Left lung (tissue), 10 donors: ENCODE data around the gene RASSF8. TPM values are rescaled to one million over a fixed set of nuclear protein-coding genes. Genes with fewer than 3 reads are reported as not detected.

Experiments
- ATAC-seq: fragments of 200-7000 bp; cut with Tn5 transposase; one replicate; pipeline ENCODE4 v1.9.1; 2020; ENCODE audit warnings: moderate library complexity
- DNase-seq, 4 donors: peaks; one replicate each; pipeline ENCODE4 v3.0.0-alpha.2; 2013 to 2020
- H3K27ac ChIP-seq, 2 donors: fragments of 200-600 bp; sonication (generic) in 1 of 2; one replicate each; pipeline versions ENCODE4 v1.5.0 to v1.8.0; 2020 to 2021
- H3K27me3 ChIP-seq, 2 donors: fragments of 200-600 bp; sonication (generic) in 1 of 2; one replicate each; pipeline versions ENCODE4 v1.5.0 to v1.8.0; 2020 to 2021
- H3K36me3 ChIP-seq, 2 donors: fragments of 200-600 bp; sonication (generic) in 1 of 2; one replicate each; pipeline versions ENCODE4 v1.5.0 to v1.8.0; 2020 to 2021
- H3K4me1 ChIP-seq, 2 donors: fragments of 200-600 bp; one replicate each; pipeline ENCODE4 v1.8.0; 2021
- H3K4me3 ChIP-seq, 2 donors: fragments of 200-600 bp; sonication (generic) in 1 of 2; one replicate each; pipeline versions ENCODE4 v1.5.0 to v1.8.0; 2020 to 2021; ENCODE audit warnings: mild to moderate bottlenecking in 1 of 2
- H3K9me3 ChIP-seq, 2 donors: fragments of 200-600 bp; sonication (generic) in 1 of 2; one replicate each; pipeline versions ENCODE4 v1.5.0 to v1.8.0; 2020 to 2021
- CTCF ChIP-seq, 2 donors: fragments of 200-600 bp; sonication (generic) in 1 of 2; IDR thresholded peaks; one replicate each; pipeline versions ENCODE4 v1.5.0 to v1.8.0; 2021; ENCODE audit warnings: antibody characterized with exemption in 2 of 2
- intact Hi-C, 2 donors: fragments of 100-400 bp; cut with DNase I; formaldehyde crosslinking; loops; one replicate each; pipeline versions ENCODE4 v1.11.2 to v1.14.2; 2022
- polyA plus RNA-seq, 6 donors: library from polyadenylated mRNA; unstranded; fragments of 120-200 nt; gene quantifications; one replicate each; pipeline ENCODE4 v1.2.1, GENCODE V29; 2013; ENCODE audit not compliant: insufficient read length in 6 of 6
- total RNA-seq, 2 donors: library from RNA; stranded (reverse); fragmentation: NEBNext Ultra II Directional; extraction: Animal tissue kit (Norgen Biotek cat#: 25700); gene quantifications; one replicate each; pipeline ENCODE4 v1.2.1, GENCODE V29; 2021
- donor health status: DM: no; HTN: yes; CAD: no.
- donor health status: DM: no; HTN: no; CAD: no.

The RASSF8 gene
- total and polyA plus RNA-seq, 8 donors: 32.5 to 45.3 (median 37.1) TPM

DNA sequence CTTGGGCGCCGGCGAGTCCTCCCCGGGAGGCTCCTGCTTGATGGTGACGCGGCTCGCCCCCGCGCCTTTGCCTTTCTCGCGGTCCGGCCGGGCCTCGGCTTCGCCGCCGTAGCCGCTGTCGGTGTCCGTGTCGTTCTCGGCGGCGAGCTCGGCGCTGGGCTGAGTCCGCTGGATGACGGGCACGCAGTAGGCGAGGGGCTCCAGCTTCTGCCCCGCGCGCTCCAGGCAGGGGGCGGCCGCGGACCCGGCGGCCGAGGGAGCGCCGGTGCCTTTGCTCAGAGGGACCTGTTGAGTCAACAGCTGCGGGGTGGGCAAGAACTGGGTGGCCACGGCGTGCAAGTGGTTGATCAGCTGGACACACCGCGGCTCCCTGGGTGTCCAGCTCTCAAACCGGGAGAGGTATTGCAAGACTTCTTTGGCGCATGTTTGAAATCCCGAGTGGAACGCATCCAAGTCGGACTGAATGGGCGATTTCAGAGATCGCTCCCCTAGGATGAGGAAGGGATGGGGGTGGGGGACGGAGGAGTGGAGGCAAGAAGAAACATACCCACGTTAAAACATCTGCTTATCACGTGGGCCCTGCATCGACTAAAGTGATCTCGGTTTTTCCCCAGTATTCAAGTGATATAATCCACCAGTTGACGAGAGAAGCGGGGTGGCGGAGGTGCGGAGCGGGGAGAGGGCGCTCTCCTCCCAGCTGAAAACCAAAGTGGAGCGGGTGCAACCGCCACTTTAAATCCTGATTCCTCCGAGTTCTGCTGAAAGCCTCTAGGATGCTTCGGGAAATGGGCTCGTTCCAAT, 164.4 kb downstream of the RASSF8 start:
- Histone ChIP-seq H3K36me3 (no peaks in the 10 kb centered on the region), H3K9me3 (no peaks in the 10 kb centered on the region), H3K27ac (peak overlapping the region; percentile 52 to 53), H3K4me1 (peaks cover 0 to 68% of the 10 kb centered on the region in 2 donors), H3K4me3 (peak overlapping the region; percentile 43 to 50), H3K27me3 (peaks cover 34 to 96% of the 10 kb centered on the region in 2 donors)
- ATAC-seq (peak; percentile 11), DNase-seq (peak in 3 of 4 donors; percentile 40 to 85 (median 67))
- intact Hi-C loops: no loop called here
- TF ChIP-seq CTCF (IDR thresholded peaks at IDR 0.05): no peak

DNA sequence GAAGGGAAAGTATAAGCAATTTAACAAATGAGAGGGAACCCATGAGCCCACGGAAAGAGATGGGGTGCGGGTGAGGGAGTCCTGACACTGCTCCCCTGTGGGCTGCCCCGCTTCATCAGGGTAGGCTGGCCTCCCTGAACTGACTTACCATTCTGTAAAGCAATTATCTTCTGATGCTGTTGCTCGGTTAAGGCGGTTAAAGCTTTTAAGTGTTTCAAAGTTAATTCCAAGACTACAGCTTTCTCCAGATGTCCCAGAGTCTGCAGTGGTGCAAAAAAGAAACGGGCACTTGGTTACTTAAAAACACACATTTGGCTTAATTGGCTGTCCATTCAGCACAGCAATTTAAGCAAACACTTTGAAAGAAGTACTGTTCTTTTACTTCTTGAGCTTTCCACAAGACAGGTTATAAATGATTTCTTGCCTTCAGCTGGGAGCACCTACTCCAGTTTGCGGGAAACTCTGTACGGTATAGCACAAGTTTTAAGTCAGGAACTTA, 165.0 kb downstream of the RASSF8 start:
- TF ChIP-seq CTCF (IDR thresholded peaks at IDR 0.05): no peak
- ATAC-seq (no peak), DNase-seq (no peak)
- intact Hi-C loops: no loop called here
- Histone ChIP-seq H3K36me3 (no peaks in the 10 kb centered on the region), H3K4me3 (peak overlapping the region; percentile 43 to 50), H3K27me3 (peaks cover 39 to 99% of the 10 kb centered on the region in 2 donors), H3K4me1 (peaks cover 0 to 68% of the 10 kb centered on the region in 2 donors), H3K9me3 (no peaks in the 10 kb centered on the region), H3K27ac (no peak overlapping the region)

GRCh38 chr12:26124446-26125399, 166.2 kb downstream of the RASSF8 start, which contains the start of gene BHLHE41:
TSS of gene BHLHE41 (minus strand) at chr12:26125037. CDS start at chr12:26124779, 258 bp downstream.
- DNase-seq (peak in 3 of 4 donors; percentile 26 to 88 (median 75)), ATAC-seq (peak; percentile 34)
- H3K4me3 ChIP-seq: peak within 1 kb of the TSS; percentile 37 to 43
- no peaks in the 10 kb centered on the region for H3K9me3 ChIP-seq
- no peaks in the 10 kb centered on the region for H3K36me3 ChIP-seq
- peak within 1 kb of the TSS; percentile 66 to 84 for H3K27ac ChIP-seq
- peaks cover 0 to 65% of the 10 kb centered on the region in 2 donors for H3K4me1 ChIP-seq
- TF ChIP-seq CTCF (IDR thresholded peaks at IDR 0.05): no peak
- intact Hi-C loops: no loop called here
- peaks cover 42 to 100% of the 10 kb centered on the region in 2 donors for H3K27me3 ChIP-seq

DNA sequence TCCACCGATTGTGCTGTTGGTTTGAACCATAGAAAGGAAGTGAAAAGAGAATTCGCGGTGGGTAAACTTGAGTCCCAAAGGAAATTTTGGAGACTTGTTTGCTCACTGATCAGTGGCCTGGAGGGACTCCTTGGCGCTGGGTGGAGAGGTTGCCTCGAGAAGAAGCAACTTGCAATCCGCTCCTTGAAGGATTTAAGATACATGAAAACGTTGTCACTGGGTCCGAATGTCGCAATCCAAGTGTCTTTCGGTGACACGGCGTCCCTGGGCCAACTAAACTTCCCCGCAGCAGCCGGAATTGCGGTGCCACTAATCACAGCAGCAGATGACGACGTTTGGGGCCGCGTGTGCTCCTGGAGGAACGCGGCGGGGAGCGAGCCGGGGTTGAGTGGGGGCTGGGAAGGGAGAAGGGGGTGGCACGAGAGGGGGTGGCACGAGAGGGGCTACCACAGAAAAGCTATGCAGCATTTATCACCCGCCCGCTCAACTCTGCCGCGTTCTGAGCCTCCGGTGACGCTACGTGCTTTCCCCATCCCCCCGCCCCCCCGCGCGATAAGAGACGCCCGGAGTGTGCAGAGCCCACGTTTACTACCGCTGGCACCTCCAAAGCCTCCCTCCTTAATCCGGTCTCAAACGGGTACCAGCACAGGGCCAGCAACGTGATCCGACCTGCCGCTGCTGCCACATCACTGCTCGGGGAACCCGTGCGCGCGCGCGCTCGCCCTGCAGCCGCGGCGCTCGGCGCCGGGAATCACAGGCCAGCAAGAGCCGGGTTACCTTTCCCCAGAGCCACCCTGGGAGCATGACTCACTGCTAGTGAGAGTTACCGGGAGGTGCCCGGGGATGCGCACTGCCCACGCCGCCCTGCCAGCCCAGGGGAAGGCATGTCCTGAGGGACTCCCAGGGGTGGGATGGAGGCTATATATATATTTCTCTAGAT, 167.2 kb downstream of the RASSF8 start:
- intact Hi-C loops: no loop called here
- Histone ChIP-seq H3K4me3 (peak overlapping the region; percentile 37 to 43), H3K36me3 (no peaks in the 10 kb centered on the region), H3K27ac (peak overlapping the region; percentile 66 to 84), H3K4me1 (peaks cover 0 to 63% of the 10 kb centered on the region in 2 donors), H3K9me3 (no peaks in the 10 kb centered on the region), H3K27me3 (peaks cover 38 to 100% of the 10 kb centered on the region in 2 donors)
- ATAC-seq (peak; percentile 81), DNase-seq (peak in 3 of 4 donors; percentile 44 to 89 (median 75))
- TF ChIP-seq CTCF (IDR thresholded peaks at IDR 0.05): no peak
